NCI-H187 treated with DMSO at 0.1 percent for 48 hours (cell line): ENCODE measurements around the gene SAMHD1.
"Not testable (repeated sequence)": the region's sequence is repeated elsewhere in the genome, so short reads cannot be mapped to it uniquely, and the experiment has no call there.

Experiments used
- DNase-seq: peaks from one replicate; lab custom pipeline; 2025; lab: John Stamatoyannopoulos, UW

SAMHD1 gene

DNA sequence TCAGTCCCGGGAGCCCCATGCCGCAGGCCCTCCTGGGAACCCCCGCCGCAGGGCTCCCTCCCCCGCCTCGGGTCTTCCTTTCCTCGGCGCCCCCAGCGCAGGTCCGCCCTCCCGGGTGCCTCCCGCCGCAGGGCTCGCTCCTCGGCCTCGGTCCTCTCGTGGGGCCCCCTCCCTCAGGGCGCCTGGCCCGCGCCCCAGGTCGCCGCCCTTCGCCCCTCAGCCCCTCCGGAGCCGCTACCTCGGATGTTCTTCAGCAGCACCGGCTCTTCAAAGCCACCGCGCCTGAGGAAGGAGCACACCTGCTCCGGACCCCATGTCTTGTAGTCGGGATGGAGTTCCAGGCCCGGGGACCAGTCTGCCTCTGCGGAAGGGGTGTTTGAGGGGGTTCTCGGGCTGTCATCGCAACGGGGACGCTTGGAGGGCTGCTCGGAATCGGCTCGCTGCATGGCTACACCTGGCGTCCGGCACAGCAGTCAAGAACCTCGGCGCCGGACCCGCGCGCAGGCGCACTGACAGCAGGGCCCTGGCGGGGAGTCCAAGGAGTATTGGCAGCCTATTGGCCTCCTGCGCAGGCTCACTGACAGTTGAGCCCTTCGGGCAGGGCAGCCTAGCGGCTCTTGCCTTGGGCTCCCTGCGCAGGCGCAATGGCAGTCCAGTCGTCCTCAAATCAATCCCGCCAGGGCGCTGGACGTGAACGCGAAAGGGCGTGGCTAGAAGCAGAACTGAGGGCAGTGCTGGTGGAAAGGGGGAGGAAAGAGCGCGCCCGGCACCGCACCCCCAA is at the start of gene SAMHD1:
Gene SAMHD1, minus strand, starts transcription at position 511 of the 781 bp plus-strand sequence. Its CDS starts 65 bp downstream, at position 446.
- DNase-seq, result peak; percentile 85

DNA sequence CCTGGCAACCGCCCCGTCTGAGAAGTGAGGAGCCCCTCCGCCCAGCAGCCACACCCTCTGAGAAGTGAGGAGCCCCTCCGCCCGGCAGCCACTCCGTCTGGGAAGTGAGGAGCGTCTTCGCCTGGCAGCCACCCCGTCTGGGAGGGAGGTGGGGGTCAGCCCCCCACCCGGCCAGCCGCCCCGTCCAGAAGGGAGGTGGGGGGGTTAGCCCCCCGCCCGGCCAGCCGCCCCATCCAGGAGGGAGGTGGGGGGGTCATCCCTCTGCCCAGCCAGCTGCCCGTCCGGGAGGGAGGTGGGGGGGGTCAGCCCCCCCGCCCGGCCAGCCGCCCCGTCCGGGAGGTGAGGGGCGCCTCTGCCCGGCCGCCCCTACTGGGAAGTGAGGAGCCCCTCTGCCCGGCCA is 48.7 kb upstream of the SAMHD1 start:
- DNase-seq, result not testable (repeated sequence)

GRCh38 chr20:36998652-36999051 is 47.1 kb upstream of the SAMHD1 start:
- no peak for DNase-seq

GRCh38 chr20:36997121-36997520 is 45.6 kb upstream of the SAMHD1 start:
- DNase-seq, result no peak

DNA sequence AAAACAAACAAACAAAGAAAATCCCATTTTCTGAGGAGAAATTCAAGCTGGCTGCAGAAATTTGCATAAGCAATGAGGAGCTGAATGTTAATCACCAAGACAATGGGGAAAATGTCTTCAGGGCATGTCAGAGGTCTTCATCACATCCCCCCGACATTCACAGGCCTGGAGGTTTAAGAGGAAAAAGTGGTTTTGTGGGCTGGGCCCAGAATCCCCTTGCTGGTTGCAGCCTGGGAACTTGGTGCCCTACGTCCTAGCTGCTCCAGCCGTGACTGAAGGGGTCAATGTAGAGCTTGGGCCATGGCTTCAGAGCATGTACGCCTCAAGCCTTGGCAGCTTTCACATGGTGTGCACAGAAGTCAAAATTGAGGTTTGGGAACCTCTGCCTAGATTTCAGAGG is 42.7 kb upstream of the SAMHD1 start:
- not testable (repeated sequence) for DNase-seq

DNA sequence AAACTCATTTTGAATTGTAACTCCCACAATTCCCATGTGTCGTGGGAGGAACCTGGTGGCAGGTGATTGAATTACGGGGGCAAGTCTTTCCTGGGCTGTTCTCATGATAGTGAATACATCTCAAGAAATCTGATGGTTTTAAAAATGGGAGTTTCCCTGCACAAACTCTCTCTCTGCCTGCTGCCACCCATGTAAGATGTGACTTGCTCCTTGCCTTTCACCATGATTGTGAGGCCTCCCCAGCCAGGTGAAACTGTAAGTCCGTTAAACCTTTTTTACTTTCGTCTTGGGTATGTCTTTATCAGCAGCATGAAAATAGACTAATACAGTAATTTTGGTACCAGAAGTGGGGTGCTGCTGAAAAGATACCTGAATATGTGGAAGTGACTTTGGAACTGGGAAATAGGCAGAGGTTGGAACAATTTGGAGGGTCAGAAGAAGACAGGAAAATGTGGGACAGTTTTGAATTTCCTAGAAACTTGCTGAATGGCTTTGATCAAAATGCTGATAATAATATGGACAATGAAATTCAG is 41.4 kb upstream of the SAMHD1 start:
- no peak for DNase-seq

GRCh38 chr20:36991703-36992102 is 40.2 kb upstream of the SAMHD1 start:
- DNase-seq, result no peak

DNA sequence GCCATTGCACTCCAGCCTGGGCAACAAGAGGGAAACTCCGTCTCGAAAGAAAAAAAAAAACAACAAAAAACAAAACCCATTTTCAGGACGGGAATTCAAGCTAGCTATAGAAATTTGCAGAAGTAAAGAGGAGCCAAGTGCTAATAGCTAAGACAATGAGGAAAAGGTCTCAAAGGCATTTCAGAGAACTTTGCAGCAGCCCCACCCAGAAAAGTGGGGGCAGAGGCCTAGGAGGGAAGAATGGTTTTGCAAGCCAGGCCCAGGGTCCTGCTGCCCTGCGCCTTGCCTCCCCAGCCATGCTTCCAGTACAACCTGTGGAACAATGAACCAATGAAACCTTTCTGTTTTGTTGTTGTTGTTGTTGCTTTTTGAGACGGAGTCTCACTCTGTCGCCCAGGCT is 38.3 kb upstream of the SAMHD1 start:
- DNase-seq, result no peak

- DNase-seq, result no peak
Measured at GRCh38 chr20:36988494-36988966, 37.0 kb upstream of the SAMHD1 start.

- DNase-seq, result no peak
Measured at GRCh38 chr20:36984257-36984638, 32.7 kb upstream of the SAMHD1 start.

DNA sequence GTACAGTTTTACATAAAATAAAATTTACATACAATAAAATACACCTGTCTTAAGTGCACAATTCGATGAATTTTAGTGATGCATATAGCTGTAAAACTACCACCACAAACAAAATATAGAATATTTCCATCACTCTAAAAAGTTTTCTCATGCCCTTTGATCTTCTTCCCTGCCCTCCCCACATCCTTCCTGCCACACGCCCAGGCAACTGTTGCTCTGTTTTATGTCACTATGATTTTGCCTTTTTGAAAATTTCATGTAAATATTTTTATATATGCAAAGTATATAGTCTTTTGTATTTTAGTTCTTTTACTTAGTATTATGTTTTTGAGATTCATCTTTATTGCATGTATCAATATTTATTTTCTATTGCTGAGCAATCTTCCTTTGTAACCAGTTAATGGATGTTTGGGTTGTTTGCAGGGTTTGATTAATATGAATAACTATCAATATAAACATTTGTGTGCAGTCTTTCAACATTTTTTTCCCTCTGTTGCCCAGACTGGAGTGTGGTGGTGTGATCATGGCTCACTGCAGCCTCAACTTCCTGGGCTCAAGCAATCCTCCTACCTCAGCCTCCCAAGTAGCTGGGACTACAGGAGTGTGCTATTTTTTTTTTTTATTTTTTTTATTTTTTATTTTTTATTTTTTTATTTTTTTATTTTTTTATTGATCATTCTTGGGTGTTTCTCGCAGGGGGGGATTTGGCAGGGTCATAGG is 23.8 kb upstream of the SAMHD1 start:
- DNase-seq, result no peak

DNA sequence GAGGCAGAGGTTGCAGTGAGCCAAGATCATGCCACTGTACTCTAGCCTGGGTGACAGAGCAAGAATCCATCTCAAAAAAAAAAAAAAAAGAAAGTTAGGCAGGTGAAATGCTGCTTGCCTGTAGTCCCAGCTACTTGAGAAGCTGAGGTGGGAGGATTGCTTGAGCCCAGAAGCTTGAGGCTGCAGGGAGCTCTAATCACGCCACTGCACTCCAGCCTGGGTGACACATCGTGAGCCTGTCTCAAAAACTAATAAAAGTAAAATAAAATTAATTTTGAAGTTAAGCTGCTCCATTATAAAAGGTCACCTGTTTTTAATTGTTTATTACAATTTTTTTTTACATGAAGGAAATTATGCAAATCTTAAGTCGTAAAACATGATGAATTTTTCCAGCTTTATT is 23.2 kb upstream of the SAMHD1 start:
- DNase-seq, result no peak

GRCh38 chr20:36971103-36971502 is 19.6 kb upstream of the SAMHD1 start:
- no peak for DNase-seq

GRCh38 chr20:36969478-36970186 is 18.1 kb upstream of the SAMHD1 start:
- DNase-seq, result no peak

DNA sequence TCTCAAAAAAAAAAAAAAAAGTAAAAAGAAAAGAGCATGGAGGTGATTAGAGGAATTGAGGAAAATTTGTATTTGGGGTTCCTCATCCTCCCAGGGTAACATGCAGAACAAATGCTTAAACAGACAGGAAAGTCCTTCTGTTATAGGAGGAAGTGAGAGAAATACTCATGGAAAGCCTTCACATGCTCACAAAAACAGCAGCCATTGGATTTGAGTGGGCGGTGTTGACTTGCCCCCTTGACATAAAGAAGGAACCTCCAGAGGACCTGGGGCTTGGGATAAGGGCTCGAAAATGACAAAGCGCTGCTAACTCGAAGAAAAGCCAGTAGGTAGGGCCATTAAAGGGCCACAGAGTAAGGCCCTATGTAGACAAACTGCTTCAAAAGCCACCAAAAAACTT is 17.5 kb upstream of the SAMHD1 start:
- DNase-seq, result no peak

DNA sequence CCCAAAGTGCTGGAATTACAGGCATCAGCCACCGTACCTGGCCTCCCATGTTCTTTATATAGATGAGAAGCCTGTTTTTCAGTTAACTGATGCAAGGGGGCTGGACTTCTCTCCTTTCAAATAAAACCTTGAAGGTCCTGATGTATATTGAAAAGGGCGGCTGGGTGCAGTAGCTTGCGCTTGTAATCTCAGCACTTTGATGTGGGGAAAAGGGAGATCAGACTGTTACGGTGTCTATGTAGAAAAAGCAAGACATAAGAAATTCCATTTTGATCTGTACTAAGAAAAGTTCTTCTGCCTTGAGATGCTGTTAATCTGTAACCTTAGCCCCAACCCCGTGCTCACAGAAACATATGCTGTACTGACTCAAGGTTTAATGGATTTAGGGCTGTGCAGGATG is 16.1 kb upstream of the SAMHD1 start:
- no peak for DNase-seq

- not testable (repeated sequence) for DNase-seq
Measured at GRCh38 chr20:36966965-36967364, 15.5 kb upstream of the SAMHD1 start.

DNA sequence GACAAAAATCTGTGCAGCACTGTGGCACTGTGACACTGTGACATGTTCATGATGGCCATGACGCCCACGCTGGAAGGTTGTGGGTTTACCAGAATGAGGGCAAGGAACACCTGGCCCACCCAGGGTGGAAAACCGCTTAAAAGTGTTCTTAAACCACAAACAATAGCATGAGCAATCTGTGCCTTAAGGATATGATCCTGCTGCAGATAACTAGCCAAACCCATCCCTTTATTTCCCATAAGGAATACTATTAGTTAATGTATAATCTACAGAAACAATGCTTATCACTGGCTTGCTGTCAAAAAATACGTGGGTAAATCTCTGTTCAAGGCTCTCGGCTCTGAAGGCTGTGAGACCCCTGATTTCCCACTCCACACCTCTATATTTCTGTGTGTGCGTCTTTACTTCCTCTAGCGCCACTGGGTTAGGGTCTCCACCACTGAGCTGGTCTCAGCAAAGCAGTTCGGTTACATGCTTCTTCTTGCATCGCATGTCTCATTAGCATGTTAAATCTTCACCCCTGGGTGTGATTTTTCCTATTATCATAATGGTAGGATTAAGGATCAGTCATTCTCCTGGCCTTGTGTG is 10.9 kb upstream of the SAMHD1 start:
- DNase-seq, result not testable (repeated sequence)

- no peak for DNase-seq
Measured at GRCh38 chr20:36959242-36959641, 7.7 kb upstream of the SAMHD1 start.

GRCh38 chr20:36957875-36958667 is 6.6 kb upstream of the SAMHD1 start:
- DNase-seq, result no peak

- no peak for DNase-seq
Measured at GRCh38 chr20:36956674-36957073, 5.2 kb upstream of the SAMHD1 start.
